Progenitor cell of endocrine pancreas (in vitro differentiated cells): ENCODE data around the gene CASP9. TPM values are rescaled to one million over a fixed set of nuclear protein-coding genes. Genes with fewer than 3 reads are reported as not detected.
"Not testable (repeated sequence)": the region's sequence is repeated elsewhere in the genome, so short reads cannot be mapped to it uniquely, and the experiment has no call there.

ENCODE experiments used
- DNase-seq: peaks from one replicate; pipeline ENCODE4 v3.0.0; 2021; ENCODE audit warnings: low spot score; ENCODE audit not compliant: unreplicated experiment
- H3K27ac Mint-ChIP-seq: 2 replicates; pipeline ENCODE4 v1.8.0; 2021; ENCODE audit warnings: mild to moderate bottlenecking, moderate library complexity, mixed read lengths
- H3K27me3 Mint-ChIP-seq: 2 replicates; pipeline ENCODE4 v1.8.0; 2021; ENCODE audit warnings: mixed read lengths
- H3K36me3 Mint-ChIP-seq: 2 replicates; pipeline ENCODE4 v1.8.0; 2022; ENCODE audit warnings: mixed read lengths; ENCODE audit not compliant: insufficient read depth
- H3K4me1 Mint-ChIP-seq: 2 replicates; pipeline ENCODE4 v1.8.0; 2021; ENCODE audit warnings: low read depth, mixed read lengths
- H3K4me3 Mint-ChIP-seq: 2 replicates; pipeline ENCODE4 v1.8.0; 2021; ENCODE audit warnings: low read depth, mild to moderate bottlenecking, moderate library complexity, mixed read lengths
- H3K9me3 Mint-ChIP-seq: 2 replicates; pipeline ENCODE4 v1.8.0; 2021; ENCODE audit warnings: low read depth, mixed read lengths
- total RNA-seq: library from RNA; stranded (reverse); gene quantifications from 2 replicates; pipeline ENCODE4 v1.2.1, GENCODE V29; 2021
- TF ChIP-seq, protein P1 (sequence below): fragments of 200-600 bp; sonication (generic); IDR thresholded peaks from one replicate; pipeline ENCODE4 v1.5.0; 2021; ENCODE audit warnings: antibody characterized with exemption, mild to moderate bottlenecking; ENCODE audit not compliant: unreplicated experiment

The CASP9 gene
- total RNA-seq, 1 donor from 2014 or later = 25.2 TPM

DNA sequence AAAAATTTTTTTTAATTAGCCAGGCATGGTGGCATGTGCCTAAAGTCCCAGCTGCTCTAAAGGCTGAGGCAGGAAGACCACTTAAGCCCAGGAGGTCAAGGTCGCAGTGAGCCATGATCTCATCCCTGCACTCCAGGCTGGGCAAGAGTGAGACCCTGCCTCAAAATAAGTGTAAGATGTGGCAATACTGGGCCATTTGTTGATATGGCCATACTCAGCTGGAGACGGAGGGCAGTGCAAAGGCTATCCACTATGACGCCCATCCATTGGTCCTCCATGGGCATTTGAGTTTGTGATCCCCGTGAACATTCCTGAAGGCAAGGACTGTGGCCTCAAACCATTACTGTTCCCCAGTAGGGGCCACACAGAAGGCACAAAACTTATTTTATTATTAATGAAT is 1.5 kb downstream of the CASP9 start:
- H3K36me3 Mint-ChIP-seq = peaks cover 3% of the 10 kb centered on the region
- TF ChIP-seq, protein P1, sequence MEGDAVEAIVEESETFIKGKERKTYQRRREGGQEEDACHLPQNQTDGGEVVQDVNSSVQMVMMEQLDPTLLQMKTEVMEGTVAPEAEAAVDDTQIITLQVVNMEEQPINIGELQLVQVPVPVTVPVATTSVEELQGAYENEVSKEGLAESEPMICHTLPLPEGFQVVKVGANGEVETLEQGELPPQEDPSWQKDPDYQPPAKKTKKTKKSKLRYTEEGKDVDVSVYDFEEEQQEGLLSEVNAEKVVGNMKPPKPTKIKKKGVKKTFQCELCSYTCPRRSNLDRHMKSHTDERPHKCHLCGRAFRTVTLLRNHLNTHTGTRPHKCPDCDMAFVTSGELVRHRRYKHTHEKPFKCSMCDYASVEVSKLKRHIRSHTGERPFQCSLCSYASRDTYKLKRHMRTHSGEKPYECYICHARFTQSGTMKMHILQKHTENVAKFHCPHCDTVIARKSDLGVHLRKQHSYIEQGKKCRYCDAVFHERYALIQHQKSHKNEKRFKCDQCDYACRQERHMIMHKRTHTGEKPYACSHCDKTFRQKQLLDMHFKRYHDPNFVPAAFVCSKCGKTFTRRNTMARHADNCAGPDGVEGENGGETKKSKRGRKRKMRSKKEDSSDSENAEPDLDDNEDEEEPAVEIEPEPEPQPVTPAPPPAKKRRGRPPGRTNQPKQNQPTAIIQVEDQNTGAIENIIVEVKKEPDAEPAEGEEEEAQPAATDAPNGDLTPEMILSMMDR = no peak
- H3K4me3 Mint-ChIP-seq = no peak overlapping the region
- no peaks in the 10 kb centered on the region for H3K9me3 Mint-ChIP-seq
- H3K27me3 Mint-ChIP-seq = no peaks in the 10 kb centered on the region
- peaks cover 28% of the 10 kb centered on the region for H3K4me1 Mint-ChIP-seq
- no peak for DNase-seq
- H3K27ac Mint-ChIP-seq = no peak overlapping the region

DNA sequence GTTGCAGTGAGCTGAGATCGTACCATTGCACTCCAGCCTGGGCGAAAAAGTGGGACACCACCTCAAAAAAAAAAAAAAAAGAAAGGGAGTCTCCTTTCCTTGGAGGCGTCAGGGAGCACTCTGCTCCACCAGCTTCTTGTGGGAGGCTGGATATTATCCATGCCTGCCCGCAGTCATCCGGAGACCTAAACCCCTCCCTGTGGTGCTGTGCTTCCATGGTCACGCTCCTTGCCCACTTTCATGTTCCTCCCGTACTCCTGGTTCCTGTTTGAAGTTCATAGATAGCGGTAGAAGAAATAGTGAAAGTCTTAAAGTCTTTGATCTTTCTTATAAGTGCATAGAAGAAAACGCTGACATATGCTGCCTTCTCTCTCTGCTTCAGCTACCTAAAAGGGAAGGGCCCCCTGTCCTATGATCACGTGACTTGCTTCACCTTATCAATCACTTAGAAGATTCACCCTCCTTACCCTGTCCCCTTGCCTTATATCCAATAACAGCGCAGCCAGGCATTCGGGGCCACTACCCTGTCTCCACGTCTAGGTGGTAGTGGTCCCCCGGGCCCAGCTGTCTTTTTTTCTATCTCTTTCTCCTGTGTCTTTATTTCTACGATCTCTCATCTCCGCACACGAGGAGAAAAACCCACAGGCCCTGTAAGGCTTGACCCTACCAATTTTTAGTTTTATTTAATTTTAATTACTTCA is 2.7 kb downstream of the CASP9 start:
- not testable (repeated sequence) for H3K9me3 Mint-ChIP-seq, H3K27ac Mint-ChIP-seq, H3K4me3 Mint-ChIP-seq, H3K27me3 Mint-ChIP-seq, DNase-seq
- H3K4me1 Mint-ChIP-seq = peaks cover 22% of the 10 kb centered on the region
- H3K36me3 Mint-ChIP-seq = peaks cover 11% of the 10 kb centered on the region

DNA sequence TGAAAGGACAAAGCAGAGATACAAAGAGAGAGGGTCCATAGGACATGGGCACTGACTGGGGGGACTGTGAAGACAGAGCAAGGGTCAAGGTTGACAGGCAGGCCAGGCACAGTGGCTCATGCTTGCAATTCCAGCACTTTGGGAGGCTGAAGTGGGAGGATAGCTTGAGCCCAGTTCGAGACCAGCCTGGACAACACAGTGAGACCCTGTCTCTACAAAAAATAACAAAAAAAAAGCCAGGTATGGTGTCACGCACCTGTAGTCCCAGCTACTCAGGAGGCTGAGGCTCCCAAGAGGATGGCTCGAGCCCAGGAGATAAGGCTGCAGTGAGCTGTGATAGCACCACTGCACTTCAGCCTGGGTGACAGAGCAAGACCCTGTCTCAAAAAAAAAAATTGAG is 4.4 kb downstream of the CASP9 start:
- peaks cover 11% of the 10 kb centered on the region for H3K4me1 Mint-ChIP-seq
- peaks cover 14% of the 10 kb centered on the region for H3K36me3 Mint-ChIP-seq

DNA sequence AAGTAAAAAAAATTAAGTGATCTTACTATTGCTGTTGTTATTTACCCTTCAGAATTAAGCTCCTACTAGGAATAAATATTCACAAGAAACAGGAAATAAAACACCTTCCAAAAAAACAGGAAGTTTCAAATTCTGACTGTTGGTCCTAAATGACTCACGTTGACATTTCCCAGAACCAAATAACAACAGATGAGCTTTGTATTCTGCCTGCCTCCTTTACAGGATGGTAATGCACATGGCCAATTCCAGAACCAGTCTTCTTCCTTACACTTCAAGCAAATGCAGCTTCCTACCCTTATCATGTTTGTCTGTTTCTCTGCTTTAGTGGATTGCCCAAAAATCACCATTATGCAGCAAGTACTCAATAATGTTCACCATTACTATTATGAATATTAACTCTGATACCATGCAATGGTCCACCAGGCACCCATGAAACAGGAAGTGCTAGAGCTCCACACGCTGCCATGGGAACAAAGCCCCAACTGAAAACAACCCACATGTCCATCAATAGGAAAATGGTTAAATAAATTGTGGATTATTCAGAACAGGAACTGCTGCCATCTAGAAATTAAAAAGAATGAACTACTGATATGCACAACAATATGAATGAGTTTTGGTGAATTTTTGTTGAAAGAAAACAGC is 8.9 kb downstream of the CASP9 start:
- Mint-ChIP-seq H3K27ac (no peak overlapping the region), H3K9me3 (no peaks in the 10 kb centered on the region), H3K27me3 (no peaks in the 10 kb centered on the region), H3K4me3 (no peak overlapping the region), H3K36me3 (peaks cover 20% of the 10 kb centered on the region), H3K4me1 (peaks cover 5% of the 10 kb centered on the region)
- DNase-seq = no peak
- TF ChIP-seq, protein P1 = no peak

More for the DNA sequence above, 4.4 kb downstream of the CASP9 start:
- no peaks in the 10 kb centered on the region for H3K9me3 Mint-ChIP-seq
- H3K27me3 Mint-ChIP-seq = no peaks in the 10 kb centered on the region
- TF ChIP-seq, protein P1 = no peak
- H3K4me3 Mint-ChIP-seq = no peak overlapping the region
- H3K27ac Mint-ChIP-seq = no peak overlapping the region
- DNase-seq = no peak

DNA sequence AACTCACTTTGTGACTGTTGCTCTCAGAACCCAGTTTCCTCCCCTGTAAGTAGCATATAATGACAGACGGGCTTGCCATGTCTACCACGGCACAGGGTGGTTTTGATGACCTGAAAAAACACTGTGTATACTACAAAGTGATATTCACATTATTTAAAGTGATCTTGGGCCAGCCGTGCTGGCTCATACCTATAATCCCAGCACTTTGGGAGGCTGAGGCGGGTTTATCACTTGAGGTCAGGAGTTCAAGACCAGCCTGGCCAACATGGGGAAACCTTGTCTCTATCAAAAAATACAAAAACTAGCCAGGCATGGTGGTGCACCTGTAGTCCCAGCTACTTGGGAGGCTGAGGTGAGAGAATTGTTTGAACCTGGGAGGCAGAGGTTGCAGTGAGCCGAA is 9.5 kb downstream of the CASP9 start:
- not testable (repeated sequence) for DNase-seq, H3K4me1 Mint-ChIP-seq, H3K4me3 Mint-ChIP-seq, H3K9me3 Mint-ChIP-seq, H3K27me3 Mint-ChIP-seq, H3K27ac Mint-ChIP-seq
- H3K36me3 Mint-ChIP-seq = peaks cover 20% of the 10 kb centered on the region

DNA sequence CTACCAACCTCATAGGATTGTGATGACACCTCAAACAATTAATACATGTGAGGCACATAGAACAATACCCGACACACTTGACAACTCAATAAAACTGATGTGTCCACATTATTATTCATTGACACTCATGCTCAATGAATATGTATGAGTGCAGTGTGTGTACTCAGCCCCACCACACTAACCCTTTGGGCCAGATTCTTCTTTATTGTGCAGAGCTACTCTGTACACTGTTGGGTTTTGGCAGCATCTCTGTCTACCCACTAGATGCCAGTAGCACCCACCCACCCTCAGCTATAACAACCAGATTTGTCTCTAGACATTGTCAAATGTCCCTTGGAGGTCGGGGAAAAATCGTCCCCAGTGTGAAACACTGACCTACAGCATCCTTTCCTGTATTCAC is 10.1 kb downstream of the CASP9 start:
- Mint-ChIP-seq H3K27me3 (no peaks in the 10 kb centered on the region), H3K4me1 (peaks cover 4% of the 10 kb centered on the region), H3K27ac (no peak overlapping the region), H3K36me3 (peaks cover 19% of the 10 kb centered on the region), H3K4me3 (no peak overlapping the region), H3K9me3 (no peaks in the 10 kb centered on the region)
- TF ChIP-seq, protein P1 = no peak
- DNase-seq = no peak
